Measurements from ENCODE around the gene TIFAB.

DNA sequence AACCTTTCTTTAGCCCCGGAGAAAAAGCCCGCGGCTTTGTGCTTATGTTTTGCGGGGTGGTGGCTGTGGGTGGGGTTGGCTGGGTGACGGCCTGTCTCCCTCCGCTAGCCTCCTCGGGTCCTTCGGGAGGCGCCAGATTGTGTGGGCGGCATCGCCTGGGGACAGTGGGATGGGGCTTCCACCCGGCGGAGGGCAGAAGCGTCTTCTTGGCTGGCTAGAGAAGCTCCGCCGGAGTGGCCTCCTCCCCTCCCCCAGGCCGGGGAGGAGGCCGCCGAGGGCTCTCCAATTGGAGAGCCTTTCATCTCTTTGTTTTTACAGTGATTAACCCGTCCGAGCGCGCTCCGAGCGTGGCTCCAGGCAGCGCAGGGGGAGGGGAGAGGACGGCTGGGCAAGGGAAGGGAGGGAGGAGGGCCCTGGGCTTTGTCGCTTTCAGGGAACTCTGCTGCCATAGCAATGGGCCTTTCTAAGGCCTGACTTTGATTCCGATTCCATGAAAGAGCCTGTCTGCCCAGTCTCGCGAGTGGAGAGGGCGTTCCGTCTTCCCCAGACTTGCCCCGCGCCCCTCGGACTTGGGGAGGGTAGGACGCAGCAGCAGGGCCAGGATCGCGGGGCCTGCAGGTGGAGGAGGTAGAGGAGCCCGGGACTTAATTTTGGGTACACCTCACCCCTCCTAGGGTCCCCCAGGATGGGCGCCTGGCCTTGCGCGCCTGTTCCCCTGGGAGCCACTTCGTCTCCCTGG is 36.7 kb upstream of the TIFAB start:
- TF ChIP-seq, protein P1, sequence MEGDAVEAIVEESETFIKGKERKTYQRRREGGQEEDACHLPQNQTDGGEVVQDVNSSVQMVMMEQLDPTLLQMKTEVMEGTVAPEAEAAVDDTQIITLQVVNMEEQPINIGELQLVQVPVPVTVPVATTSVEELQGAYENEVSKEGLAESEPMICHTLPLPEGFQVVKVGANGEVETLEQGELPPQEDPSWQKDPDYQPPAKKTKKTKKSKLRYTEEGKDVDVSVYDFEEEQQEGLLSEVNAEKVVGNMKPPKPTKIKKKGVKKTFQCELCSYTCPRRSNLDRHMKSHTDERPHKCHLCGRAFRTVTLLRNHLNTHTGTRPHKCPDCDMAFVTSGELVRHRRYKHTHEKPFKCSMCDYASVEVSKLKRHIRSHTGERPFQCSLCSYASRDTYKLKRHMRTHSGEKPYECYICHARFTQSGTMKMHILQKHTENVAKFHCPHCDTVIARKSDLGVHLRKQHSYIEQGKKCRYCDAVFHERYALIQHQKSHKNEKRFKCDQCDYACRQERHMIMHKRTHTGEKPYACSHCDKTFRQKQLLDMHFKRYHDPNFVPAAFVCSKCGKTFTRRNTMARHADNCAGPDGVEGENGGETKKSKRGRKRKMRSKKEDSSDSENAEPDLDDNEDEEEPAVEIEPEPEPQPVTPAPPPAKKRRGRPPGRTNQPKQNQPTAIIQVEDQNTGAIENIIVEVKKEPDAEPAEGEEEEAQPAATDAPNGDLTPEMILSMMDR (IDR thresholded peaks at IDR 0.05 in 2 of 3, conservative IDR thresholded peaks at IDR 0.05 in 1 of 3; ENCODE audit: borderline replicate concordance in 1 of 3, insufficient read depth in 1 of 3, low read depth in 2 of 3, low read length in 2 of 3): no peak
- TF ChIP-seq EZH2 (IDR thresholded peaks at IDR 0.05) (no peak), FOSL1 (IDR thresholded peaks at IDR 0.05; ENCODE audit: low read depth) (peak; percentile 31; the same call in 1 of the 2 replicates), RAD21 (IDR thresholded peaks at IDR 0.05; ENCODE audit: low read depth) (no peak), ZNF274 (IDR thresholded peaks at IDR 0.05; ENCODE audit: low read depth, low read length) (no peak), ELF1 (IDR thresholded peaks at IDR 0.05; ENCODE audit: borderline replicate concordance, low read depth) (no peak), SP1 (IDR thresholded peaks at IDR 0.05; ENCODE audit: low read depth) (no peak), POLR2A (IDR thresholded peaks at IDR 0.05; ENCODE audit: borderline replicate concordance, extremely low read depth, insufficient read depth, insufficient read length) (no peak)
- TF ChIP-seq, protein P2, sequence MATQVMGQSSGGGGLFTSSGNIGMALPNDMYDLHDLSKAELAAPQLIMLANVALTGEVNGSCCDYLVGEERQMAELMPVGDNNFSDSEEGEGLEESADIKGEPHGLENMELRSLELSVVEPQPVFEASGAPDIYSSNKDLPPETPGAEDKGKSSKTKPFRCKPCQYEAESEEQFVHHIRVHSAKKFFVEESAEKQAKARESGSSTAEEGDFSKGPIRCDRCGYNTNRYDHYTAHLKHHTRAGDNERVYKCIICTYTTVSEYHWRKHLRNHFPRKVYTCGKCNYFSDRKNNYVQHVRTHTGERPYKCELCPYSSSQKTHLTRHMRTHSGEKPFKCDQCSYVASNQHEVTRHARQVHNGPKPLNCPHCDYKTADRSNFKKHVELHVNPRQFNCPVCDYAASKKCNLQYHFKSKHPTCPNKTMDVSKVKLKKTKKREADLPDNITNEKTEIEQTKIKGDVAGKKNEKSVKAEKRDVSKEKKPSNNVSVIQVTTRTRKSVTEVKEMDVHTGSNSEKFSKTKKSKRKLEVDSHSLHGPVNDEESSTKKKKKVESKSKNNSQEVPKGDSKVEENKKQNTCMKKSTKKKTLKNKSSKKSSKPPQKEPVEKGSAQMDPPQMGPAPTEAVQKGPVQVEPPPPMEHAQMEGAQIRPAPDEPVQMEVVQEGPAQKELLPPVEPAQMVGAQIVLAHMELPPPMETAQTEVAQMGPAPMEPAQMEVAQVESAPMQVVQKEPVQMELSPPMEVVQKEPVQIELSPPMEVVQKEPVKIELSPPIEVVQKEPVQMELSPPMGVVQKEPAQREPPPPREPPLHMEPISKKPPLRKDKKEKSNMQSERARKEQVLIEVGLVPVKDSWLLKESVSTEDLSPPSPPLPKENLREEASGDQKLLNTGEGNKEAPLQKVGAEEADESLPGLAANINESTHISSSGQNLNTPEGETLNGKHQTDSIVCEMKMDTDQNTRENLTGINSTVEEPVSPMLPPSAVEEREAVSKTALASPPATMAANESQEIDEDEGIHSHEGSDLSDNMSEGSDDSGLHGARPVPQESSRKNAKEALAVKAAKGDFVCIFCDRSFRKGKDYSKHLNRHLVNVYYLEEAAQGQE (IDR thresholded peaks at IDR 0.05; ENCODE audit: low read depth): no peak
- TF ChIP-seq, protein P3, sequence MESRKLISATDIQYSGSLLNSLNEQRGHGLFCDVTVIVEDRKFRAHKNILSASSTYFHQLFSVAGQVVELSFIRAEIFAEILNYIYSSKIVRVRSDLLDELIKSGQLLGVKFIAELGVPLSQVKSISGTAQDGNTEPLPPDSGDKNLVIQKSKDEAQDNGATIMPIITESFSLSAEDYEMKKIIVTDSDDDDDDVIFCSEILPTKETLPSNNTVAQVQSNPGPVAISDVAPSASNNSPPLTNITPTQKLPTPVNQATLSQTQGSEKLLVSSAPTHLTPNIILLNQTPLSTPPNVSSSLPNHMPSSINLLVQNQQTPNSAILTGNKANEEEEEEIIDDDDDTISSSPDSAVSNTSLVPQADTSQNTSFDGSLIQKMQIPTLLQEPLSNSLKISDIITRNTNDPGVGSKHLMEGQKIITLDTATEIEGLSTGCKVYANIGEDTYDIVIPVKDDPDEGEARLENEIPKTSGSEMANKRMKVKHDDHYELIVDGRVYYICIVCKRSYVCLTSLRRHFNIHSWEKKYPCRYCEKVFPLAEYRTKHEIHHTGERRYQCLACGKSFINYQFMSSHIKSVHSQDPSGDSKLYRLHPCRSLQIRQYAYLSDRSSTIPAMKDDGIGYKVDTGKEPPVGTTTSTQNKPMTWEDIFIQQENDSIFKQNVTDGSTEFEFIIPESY (IDR thresholded peaks at IDR 0.05; ENCODE audit: extremely low read depth, insufficient replicate concordance, low read length): no peak

All from HCT116 (cell line).